Prostate gland (tissue), 2 donors: ENCODE data around the gene MIOX. TPM values are rescaled to one million over a fixed set of nuclear protein-coding genes. Genes with fewer than 3 reads are reported as not detected.

ENCODE experiments used
- DNase-seq: peaks from one replicate; pipeline ENCODE4 v3.0.0-alpha.2; 2019; ENCODE audit warnings: low spot score
- H3K27ac ChIP-seq, 2 donors: fragments of 200-600 bp; sonication (generic); 2 replicates each; pipeline ENCODE4 v1.5.1; 2017 to 2019
- H3K27me3 ChIP-seq: fragments of 200-600 bp; sonication (generic); replicated peaks from 2 replicates; pipeline ENCODE4 v1.5.1; 2019; ENCODE audit not compliant: insufficient read depth
- H3K36me3 ChIP-seq, 2 donors: fragments of 200-600 bp; sonication (generic); 1 replicate in 1 of 2; 2 replicates in 1 of 2; pipeline versions ENCODE4 v1.5.1 to v1.8.1; 2017 to 2019
- H3K4me1 ChIP-seq: fragments of 200-600 bp; sonication (generic); replicated peaks from 2 replicates; pipeline ENCODE4 v1.5.1; 2019
- H3K4me3 ChIP-seq, 2 donors: fragments of 200-600 bp; sonication (generic); 2 replicates each; pipeline ENCODE4 v1.5.1; 2017 to 2019
- H3K9me3 ChIP-seq: fragments of 200-600 bp; sonication (generic); 2 replicates; pipeline ENCODE4 v1.5.1; 2017
- CTCF ChIP-seq, 4 experiments: fragments of 200-600 bp in 2 of 4; fragments of 450-650 bp in 2 of 4; sonication (generic) in 2 of 4; IDR thresholded peaks; 1 replicate in 3 of 4; 2 replicates in 1 of 4; pipeline ENCODE4 v1.5.1; 2016 to 2019; ENCODE audit warnings: antibody characterized with exemption in 4 of 4, mild to moderate bottlenecking in 2 of 4, moderate library complexity in 2 of 4
- POLR2A ChIP-seq: fragments of 450-650 bp; IDR thresholded peaks from one replicate; pipeline ENCODE4 v1.6.1; 2016; ENCODE audit warnings: antibody characterized with exemption, mild to moderate bottlenecking
- POLR2AphosphoS5 ChIP-seq: sonication (generic); formaldehyde crosslinking; IDR thresholded peaks from one replicate; pipeline ENCODE4 v1.6.1; 2017; ENCODE audit warnings: antibody characterized with exemption
- WGBS: methylation state at CpG from one replicate; pipeline ENCODE4 v1.1.5; 2018; 5-methylcytosine and 5-hydroxymethylcytosine counted together
- intact Hi-C: fragments of 100-400 bp; cut with DNase I; formaldehyde crosslinking; loops from one replicate; pipeline ENCODE4 v1.14.2; 2022
- total RNA-seq, 2 donors: library from RNA; depleted of rRNA; stranded (reverse); fragments of >200 nt; gene quantifications; one replicate each; pipeline ENCODE4 v1.1.0, GENCODE V29; 2016

The MIOX gene
- total RNA-seq, 2 donors from 2014 or later, result not detected

GRCh38 chr22:50475652-50476002 lies 11.0 kb upstream of the MIOX start:
- Histone ChIP-seq H3K4me3 (peak overlapping the region in 1 of 2 donors; percentile 86), H3K36me3 (no peaks in the 10 kb centered on the region), H3K9me3 (no peaks in the 10 kb centered on the region), H3K4me1 (peaks cover 25% of the 10 kb centered on the region), H3K27ac (peak overlapping the region in 1 of 2 donors; percentile 77), H3K27me3 (no peaks in the 10 kb centered on the region)
- intact Hi-C loops, result no loop called here
- WGBS, result 94% methylated on average over 6 of the region's 6 CpGs
- TF ChIP-seq POLR2A, result no peak
- no peak for TF ChIP-seq CTCF (IDR thresholded peaks at IDR 0.05)
- no peak for TF ChIP-seq POLR2AphosphoS5
- DNase-seq, result no peak

DNA sequence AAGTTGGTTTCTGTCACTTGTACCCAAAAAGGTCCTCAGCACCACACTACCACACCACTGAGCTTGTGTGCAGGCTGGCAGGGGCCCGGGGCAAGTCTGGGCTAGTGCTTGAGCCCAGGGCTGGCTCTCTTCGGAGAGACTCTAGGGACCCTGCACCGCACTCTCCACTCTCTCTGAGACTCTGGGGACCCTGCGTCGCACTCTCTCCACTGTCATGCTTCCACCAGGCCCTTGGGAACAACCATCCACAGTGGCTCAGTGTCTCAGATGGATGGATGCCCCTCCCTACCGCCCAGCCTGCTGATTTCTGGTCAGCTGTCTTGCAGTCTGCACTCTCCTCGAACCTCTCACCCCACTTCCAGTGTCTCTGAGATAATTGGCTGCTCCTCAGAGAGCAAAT lies 9.8 kb upstream of the MIOX start:
- intact Hi-C loops, result no loop called here
- H3K36me3 ChIP-seq, result no peaks in the 10 kb centered on the region
- H3K4me1 ChIP-seq, result peaks cover 18% of the 10 kb centered on the region
- WGBS, result 29% methylated on average over 7 of the region's 7 CpGs
- TF ChIP-seq POLR2A, result no peak
- H3K27me3 ChIP-seq, result no peaks in the 10 kb centered on the region
- H3K27ac ChIP-seq, result no peak overlapping the region
- H3K4me3 ChIP-seq, result no peak overlapping the region
- H3K9me3 ChIP-seq, result no peaks in the 10 kb centered on the region
- no peak for DNase-seq

- intact Hi-C loops, result no loop called here
- no peak overlapping the region for H3K27ac ChIP-seq
- no peak overlapping the region for H3K4me3 ChIP-seq
- no peak for TF ChIP-seq CTCF (IDR thresholded peaks at IDR 0.05)
- TF ChIP-seq POLR2AphosphoS5, result no peak
- TF ChIP-seq POLR2A, result no peak
- no peaks in the 10 kb centered on the region for H3K27me3 ChIP-seq
- H3K9me3 ChIP-seq, result no peaks in the 10 kb centered on the region
- peaks cover 15% of the 10 kb centered on the region for H3K4me1 ChIP-seq
- no peak for DNase-seq
- 89% methylated on average over 12 of the region's 12 CpGs for WGBS
- H3K36me3 ChIP-seq, result no peaks in the 10 kb centered on the region
Measured at GRCh38 chr22:50477923-50478322, 8.7 kb upstream of the MIOX start.

DNA sequence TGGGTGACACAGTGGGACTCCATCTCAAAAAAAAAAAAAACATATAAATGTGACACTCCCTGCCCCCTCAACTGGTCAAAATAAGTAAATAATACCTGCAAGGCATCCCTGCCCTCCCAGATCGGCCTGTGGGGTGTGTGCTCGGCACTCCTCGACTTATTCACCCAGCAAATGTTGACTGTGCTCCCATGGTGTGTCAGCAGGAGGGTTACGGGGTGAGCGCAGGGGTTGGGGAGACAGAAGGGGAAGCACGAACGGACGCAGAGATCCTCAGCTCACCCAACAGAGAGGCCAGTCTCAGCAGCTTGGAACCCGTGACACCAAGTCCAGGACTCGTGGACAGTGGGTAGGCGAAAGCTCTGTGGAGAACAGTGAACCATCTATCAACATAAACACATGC lies 6.9 kb upstream of the MIOX start:
- intact Hi-C loops, result no loop called here
- TF ChIP-seq CTCF (IDR thresholded peaks at IDR 0.05), result no peak
- TF ChIP-seq POLR2A, result no peak
- no peak for TF ChIP-seq POLR2AphosphoS5
- H3K27ac ChIP-seq, result no peak overlapping the region
- no peaks in the 10 kb centered on the region for H3K9me3 ChIP-seq
- no peak for DNase-seq
- 73% methylated on average over 11 of the region's 11 CpGs for WGBS
- no peaks in the 10 kb centered on the region for H3K36me3 ChIP-seq
- no peak overlapping the region for H3K4me3 ChIP-seq
- H3K27me3 ChIP-seq, result no peaks in the 10 kb centered on the region
- peaks cover 5% of the 10 kb centered on the region for H3K4me1 ChIP-seq

- peak overlapping the region; percentile 30 to 67 for H3K27ac ChIP-seq
- TF ChIP-seq POLR2A (no peak), CTCF (IDR thresholded peaks at IDR 0.05) (no peak), POLR2AphosphoS5 (no peak)
- H3K27me3 ChIP-seq, result no peaks in the 10 kb centered on the region
- H3K4me1 ChIP-seq, result no peaks in the 10 kb centered on the region
- intact Hi-C loops, result no loop called here
- H3K4me3 ChIP-seq, result peak overlapping the region; percentile 42 to 66
- no peaks in the 10 kb centered on the region for H3K36me3 ChIP-seq
- WGBS, result 8% methylated on average over 8 of the region's 45 CpGs
- no peak for DNase-seq
- no peaks in the 10 kb centered on the region for H3K9me3 ChIP-seq
Measured at GRCh38 chr22:50481045-50481439, 5.6 kb upstream of the MIOX start.
